Mucosa of rectum (tissue), 2 donors: ENCODE measurements around the gene NEGR1.
"Not testable (repeated sequence)": the region's sequence is repeated elsewhere in the genome, so short reads cannot be mapped to it uniquely, and the experiment has no call there.

Experiments
- H3K27ac ChIP-seq, 2 donors: one replicate each; pipeline ENCODE4 v1.7.0; 2013; ENCODE audit warnings: inconsistent platforms in 2 of 2, low read depth in 2 of 2, low read length in 2 of 2
- H3K27me3 ChIP-seq, 2 donors: one replicate each; pipeline ENCODE4 v1.7.0; 2013; ENCODE audit warnings: low read length in 2 of 2; ENCODE audit not compliant: control insufficient read depth in 2 of 2, insufficient read depth in 2 of 2
- H3K36me3 ChIP-seq, 2 donors: one replicate each; pipeline ENCODE4 v1.7.0; 2013; ENCODE audit warnings: low read length in 2 of 2; ENCODE audit not compliant: control insufficient read depth in 2 of 2, insufficient read depth in 2 of 2
- H3K4me1 ChIP-seq, 2 donors: one replicate each; pipeline ENCODE4 v1.7.0; 2013; ENCODE audit warnings: low read length in 2 of 2, mild to moderate bottlenecking in 1 of 2; ENCODE audit not compliant: control insufficient read depth in 2 of 2, insufficient read depth in 2 of 2
- H3K4me3 ChIP-seq, 2 donors: one replicate each; pipeline ENCODE4 v1.7.0; 2013; ENCODE audit warnings: low read length in 2 of 2
- H3K9ac ChIP-seq, 2 donors: one replicate each; pipeline ENCODE4 v1.7.0; 2013; ENCODE audit warnings: low read length in 2 of 2, low read depth in 1 of 2, mild to moderate bottlenecking in 1 of 2
- H3K9me3 ChIP-seq, 2 donors: one replicate each; pipeline ENCODE4 v1.7.0; 2013; ENCODE audit warnings: low read length in 2 of 2; ENCODE audit not compliant: control insufficient read depth in 2 of 2
- donor health status: healthy.
- donor health status: Normal muscosa, but diverticular disease.

Gene NEGR1

DNA sequence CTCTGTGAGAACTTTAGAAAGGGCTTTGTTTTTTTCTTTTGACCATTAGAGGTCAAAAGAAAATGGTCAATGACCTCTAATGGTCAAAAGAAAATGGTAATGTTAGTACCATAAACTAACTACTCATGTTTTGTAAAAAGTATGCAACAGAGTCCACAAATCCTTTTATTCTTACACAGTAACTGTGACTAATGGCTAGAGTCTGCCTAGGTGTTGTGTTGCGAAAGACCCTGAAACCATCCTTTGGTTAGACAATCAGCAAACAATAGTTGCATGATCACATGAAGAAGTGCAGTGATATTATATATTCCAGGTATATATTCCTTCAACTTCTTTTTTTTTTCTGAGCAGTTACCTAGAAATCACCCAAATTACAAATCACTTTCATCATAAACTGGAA, 40.9 kb downstream of the NEGR1 start:
- Histone ChIP-seq H3K4me3 (no peak overlapping the region), H3K9me3 (no peaks in the 10 kb centered on the region), H3K4me1 (no peaks in the 10 kb centered on the region), H3K36me3 (no peaks in the 10 kb centered on the region), H3K27ac (no peak overlapping the region), H3K9ac (no peak overlapping the region), H3K27me3 (no peaks in the 10 kb centered on the region)

DNA sequence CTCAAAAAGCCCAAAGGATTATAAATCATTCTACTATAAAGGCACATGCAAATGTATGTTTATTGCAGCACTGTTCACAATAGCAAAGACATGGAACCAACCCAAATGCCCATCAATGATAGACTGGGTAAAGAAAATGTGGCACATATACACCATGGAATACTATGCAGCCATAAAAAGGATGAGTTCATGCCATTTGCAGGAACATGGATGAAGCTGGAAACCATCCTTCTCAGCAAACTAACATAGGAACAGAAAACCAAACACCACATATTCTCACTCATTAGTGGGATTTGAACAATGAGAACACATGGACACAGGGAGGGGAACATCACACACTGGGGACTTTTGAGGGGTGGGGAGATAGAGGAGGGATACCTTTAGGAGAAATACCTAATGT, 46.4 kb downstream of the NEGR1 start:
- H3K4me1 ChIP-seq, H3K36me3 ChIP-seq, H3K27me3 ChIP-seq, H3K27ac ChIP-seq, H3K4me3 ChIP-seq, H3K9me3 ChIP-seq, H3K9ac ChIP-seq: not testable (repeated sequence)

DNA sequence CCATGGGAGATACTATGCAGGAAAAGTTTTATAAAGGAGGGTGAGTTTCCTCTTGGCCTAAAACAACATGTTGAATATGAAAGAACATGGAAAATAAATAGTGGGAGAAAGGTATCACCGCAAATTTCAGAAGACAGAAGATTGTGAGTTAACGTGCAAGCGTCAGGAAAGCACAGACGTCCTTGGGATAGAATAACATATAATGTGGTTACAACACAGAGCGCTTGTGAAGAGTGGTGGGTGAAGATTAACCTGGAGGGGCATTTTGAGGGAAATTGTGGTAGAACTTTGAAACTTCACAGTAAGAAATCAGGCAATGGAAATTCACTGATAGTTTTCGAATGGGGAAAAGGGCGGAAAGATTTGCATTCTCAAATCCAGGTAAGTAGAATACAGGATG, 47.3 kb downstream of the NEGR1 start:
- no peak overlapping the region for H3K27ac ChIP-seq
- no peaks in the 10 kb centered on the region for H3K4me1 ChIP-seq
- H3K9me3 ChIP-seq = no peaks in the 10 kb centered on the region
- H3K4me3 ChIP-seq = no peak overlapping the region
- H3K9ac ChIP-seq = no peak overlapping the region
- H3K27me3 ChIP-seq = no peaks in the 10 kb centered on the region
- no peaks in the 10 kb centered on the region for H3K36me3 ChIP-seq

DNA sequence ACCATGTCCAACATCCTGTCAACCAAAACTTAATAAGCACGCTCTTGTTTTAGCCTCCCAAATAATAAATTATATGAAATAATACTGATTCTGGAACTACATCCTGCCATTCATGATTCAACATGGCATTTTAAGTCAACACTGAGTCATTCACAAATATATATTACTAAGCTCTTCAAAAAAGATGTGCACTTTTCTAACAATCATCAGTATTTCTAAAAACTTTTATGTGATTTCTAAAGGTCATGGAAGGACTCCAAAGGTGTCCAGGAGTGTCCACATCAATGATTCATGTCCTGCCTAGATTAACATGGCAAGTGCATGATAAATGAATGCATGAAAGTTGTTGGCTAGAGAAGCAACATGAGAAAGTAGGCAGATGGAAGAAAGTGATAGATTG, 51.6 kb downstream of the NEGR1 start:
- no peaks in the 10 kb centered on the region for H3K27me3 ChIP-seq
- no peak overlapping the region for H3K27ac ChIP-seq
- H3K9me3 ChIP-seq = no peaks in the 10 kb centered on the region
- H3K9ac ChIP-seq = no peak overlapping the region
- H3K4me3 ChIP-seq = no peak overlapping the region
- no peaks in the 10 kb centered on the region for H3K4me1 ChIP-seq
- no peaks in the 10 kb centered on the region for H3K36me3 ChIP-seq

DNA sequence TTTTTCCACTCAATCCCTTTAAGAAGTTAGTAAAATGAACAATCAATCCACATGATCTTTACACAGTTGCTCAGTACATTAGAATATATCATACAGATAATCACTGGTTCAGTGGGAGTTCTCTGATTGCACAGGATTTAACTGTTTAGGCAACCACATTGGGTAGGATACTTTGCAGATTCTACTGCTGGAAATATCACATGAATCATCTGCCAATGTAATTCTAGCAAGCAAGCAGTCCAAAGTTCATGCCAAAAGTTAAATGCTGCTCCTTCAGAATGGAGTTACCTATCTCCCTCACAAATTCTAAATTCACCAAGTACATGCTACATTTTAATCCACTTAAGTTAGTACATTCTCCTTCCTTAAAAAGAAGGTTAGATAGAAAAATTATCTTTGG, 52.4 kb downstream of the NEGR1 start:
- H3K27me3 ChIP-seq = no peaks in the 10 kb centered on the region
- no peak overlapping the region for H3K9ac ChIP-seq
- no peaks in the 10 kb centered on the region for H3K4me1 ChIP-seq
- H3K36me3 ChIP-seq = no peaks in the 10 kb centered on the region
- no peak overlapping the region for H3K4me3 ChIP-seq
- no peak overlapping the region for H3K27ac ChIP-seq
- no peaks in the 10 kb centered on the region for H3K9me3 ChIP-seq

DNA sequence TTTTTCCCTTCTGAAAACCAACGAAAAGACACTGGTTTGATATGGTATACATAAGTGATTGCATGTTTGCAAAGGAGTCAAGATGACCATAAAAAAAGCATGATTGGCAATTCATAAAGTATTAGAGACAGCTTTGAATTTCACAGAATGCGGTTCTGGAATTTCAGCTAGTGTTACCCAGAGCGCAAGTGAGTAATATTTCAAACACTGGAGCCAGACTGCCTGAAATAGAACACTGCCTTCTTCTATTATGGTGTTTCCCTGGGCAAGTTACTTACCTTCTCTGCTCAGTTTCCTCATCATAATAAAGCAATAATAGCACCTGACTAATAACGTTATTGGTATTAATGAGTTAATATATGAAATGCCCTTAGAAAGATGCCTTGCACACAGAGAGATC, 54.7 kb downstream of the NEGR1 start:
- no peaks in the 10 kb centered on the region for H3K4me1 ChIP-seq
- H3K27ac ChIP-seq = no peak overlapping the region
- no peaks in the 10 kb centered on the region for H3K36me3 ChIP-seq
- no peaks in the 10 kb centered on the region for H3K27me3 ChIP-seq
- no peak overlapping the region for H3K4me3 ChIP-seq
- no peaks in the 10 kb centered on the region for H3K9me3 ChIP-seq
- no peak overlapping the region for H3K9ac ChIP-seq

DNA sequence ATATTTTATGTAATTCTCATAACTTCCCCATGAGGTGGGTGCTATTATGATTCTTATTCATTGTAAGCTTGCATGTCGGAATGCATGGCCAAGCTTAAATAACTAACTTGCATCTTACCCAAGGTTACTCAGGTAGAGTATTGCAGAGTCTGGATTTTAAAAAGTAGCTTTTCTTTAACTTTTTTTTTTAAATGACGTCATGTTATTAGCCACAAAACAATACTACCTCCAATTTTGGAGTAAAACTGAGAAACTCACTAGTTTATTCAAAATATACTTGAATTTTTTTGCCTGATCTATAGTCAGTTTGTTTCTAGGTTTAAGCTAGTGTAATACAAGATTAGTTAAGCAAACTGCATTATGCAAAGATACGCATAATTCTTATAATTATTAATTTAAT, 57.8 kb downstream of the NEGR1 start:
- H3K9me3 ChIP-seq = no peaks in the 10 kb centered on the region
- H3K9ac ChIP-seq = no peak overlapping the region
- H3K27me3 ChIP-seq = no peaks in the 10 kb centered on the region
- no peaks in the 10 kb centered on the region for H3K4me1 ChIP-seq
- no peak overlapping the region for H3K4me3 ChIP-seq
- H3K27ac ChIP-seq = no peak overlapping the region
- no peaks in the 10 kb centered on the region for H3K36me3 ChIP-seq

DNA sequence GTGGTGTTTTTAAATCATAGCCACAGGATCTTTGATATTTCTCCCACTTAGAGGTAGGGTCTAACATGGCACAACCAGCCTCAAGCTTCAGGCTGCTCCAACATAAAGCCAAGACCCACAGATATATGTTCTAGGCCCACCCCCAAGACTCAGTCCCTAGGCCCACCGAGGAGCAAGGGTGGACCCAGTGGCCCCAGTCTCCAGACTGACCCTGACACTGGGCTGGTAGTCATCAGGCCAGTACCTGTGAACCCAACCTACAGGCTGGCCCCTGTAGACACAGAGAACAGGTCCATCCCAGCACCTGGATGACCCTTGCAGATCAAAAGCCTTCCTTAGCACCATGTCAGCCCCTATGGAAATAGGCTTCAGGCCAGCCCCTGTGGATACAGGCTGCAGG, 60.5 kb downstream of the NEGR1 start:
- Histone ChIP-seq H3K9me3 (no peaks in the 10 kb centered on the region), H3K36me3 (no peaks in the 10 kb centered on the region), H3K9ac (no peak overlapping the region), H3K4me3 (no peak overlapping the region), H3K4me1 (no peaks in the 10 kb centered on the region), H3K27ac (no peak overlapping the region), H3K27me3 (no peaks in the 10 kb centered on the region)

DNA sequence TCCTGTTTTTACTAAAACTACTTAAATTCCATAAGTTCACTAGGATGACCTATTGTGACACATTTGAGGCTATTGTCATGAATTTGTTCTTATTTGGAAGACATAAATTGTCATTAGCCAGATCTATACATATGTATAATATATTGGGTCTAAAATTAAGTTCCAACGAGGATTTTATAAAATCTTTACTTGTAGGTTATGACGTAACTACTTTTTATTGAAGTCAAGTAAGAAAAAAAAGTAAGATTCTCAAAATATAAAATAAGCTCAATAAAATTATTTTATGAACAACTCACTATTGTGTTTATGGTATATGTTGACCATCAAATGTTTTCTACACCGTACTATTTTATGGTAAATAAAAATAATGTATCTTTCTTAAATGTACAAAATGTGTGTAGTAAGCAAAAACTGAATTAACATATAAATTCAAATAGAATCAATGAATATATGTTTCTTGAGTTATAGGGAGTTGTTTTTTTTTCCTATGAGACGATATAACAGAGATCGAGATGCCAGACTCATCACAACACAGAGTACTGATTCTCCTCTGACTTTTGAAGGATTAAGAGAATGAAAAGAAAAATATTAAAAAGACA, 64.1 kb downstream of the NEGR1 start:
- Histone ChIP-seq H3K4me3 (no peak overlapping the region), H3K27ac (no peak overlapping the region)

DNA sequence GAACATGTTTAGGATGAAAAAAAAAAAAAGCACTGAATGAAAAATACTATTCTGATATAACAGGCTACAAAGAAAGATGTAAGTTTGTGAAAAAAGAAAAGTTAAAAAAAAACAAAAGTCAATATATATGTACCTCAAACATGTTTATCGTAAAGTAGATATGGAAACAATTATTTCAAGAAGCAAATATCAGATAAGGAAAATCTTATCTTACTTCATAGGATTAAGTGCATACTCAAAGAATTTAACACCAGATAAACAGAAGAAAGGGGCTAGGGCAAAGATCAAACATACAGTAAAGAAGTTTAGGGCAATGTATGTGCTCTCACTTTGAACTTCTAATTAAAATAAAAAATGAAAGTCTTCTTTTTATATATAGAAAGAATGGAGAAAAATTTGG, 75.3 kb downstream of the NEGR1 start:
- H3K4me3 ChIP-seq = no peak overlapping the region
- no peaks in the 10 kb centered on the region for H3K27me3 ChIP-seq
- H3K36me3 ChIP-seq = no peaks in the 10 kb centered on the region
- H3K9ac ChIP-seq = no peak overlapping the region
- no peak overlapping the region for H3K27ac ChIP-seq
- H3K9me3 ChIP-seq = no peaks in the 10 kb centered on the region
- no peaks in the 10 kb centered on the region for H3K4me1 ChIP-seq

More for the DNA sequence above, 64.1 kb downstream of the NEGR1 start:
- H3K9me3 ChIP-seq = no peaks in the 10 kb centered on the region
- no peaks in the 10 kb centered on the region for H3K36me3 ChIP-seq
- no peak overlapping the region for H3K9ac ChIP-seq
- H3K4me1 ChIP-seq = no peaks in the 10 kb centered on the region
- H3K27me3 ChIP-seq = no peaks in the 10 kb centered on the region

DNA sequence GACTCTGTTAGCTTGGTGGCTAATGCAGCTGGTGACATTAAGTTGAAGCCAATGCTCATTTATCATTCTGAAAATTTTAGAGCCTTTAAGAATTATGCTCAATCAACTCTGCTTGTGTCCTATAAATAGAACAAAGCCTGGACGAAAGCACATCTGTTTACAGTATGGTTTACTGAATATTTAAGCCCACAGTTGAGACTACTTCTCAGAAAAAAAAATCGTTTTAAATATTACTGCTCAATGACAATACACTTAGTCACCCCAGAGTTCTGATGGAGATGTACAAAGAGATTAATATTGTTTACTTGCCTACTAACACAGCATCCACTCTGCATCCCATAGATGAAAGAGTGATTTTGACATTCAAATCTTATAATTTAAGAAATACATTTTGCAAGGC, 79.6 kb downstream of the NEGR1 start:
- no peaks in the 10 kb centered on the region for H3K27me3 ChIP-seq
- H3K36me3 ChIP-seq = no peaks in the 10 kb centered on the region
- no peak overlapping the region for H3K27ac ChIP-seq
- H3K9me3 ChIP-seq = peaks cover 0 to 3% of the 10 kb centered on the region in 2 donors
- H3K4me1 ChIP-seq = no peaks in the 10 kb centered on the region
- no peak overlapping the region for H3K9ac ChIP-seq
- no peak overlapping the region for H3K4me3 ChIP-seq
